BLaER1 treated with 17β-estradiol and CSF1 and Interleukin-3, amounts not matched to agents 10 nM and 100 nM (cell line): Measurements from ENCODE around the gene NCBP2L.
"Not testable (repeated sequence)": the region's sequence is repeated elsewhere in the genome, so short reads cannot be mapped to it uniquely, and the experiment has no call there.

Experiments used
- H3K27ac ChIP-seq, 11 experiments: shearing (Covaris generic); formaldehyde crosslinking; 2 replicates each; pipeline ENCODE4 v1.8.1; 2022
- H3K27me3 ChIP-seq, 11 experiments: shearing (Covaris generic); formaldehyde crosslinking; 2 replicates each; pipeline ENCODE4 v1.8.1; 2022
- H3K36me3 ChIP-seq, 11 experiments: shearing (Covaris generic); formaldehyde crosslinking; 2 replicates each; pipeline ENCODE4 v1.8.1; 2022
- H3K4me1 ChIP-seq, 10 experiments: shearing (Covaris generic); formaldehyde crosslinking; 2 replicates each; pipeline ENCODE4 v1.8.1; 2022
- H3K4me2 ChIP-seq, 11 experiments: shearing (Covaris generic); formaldehyde crosslinking; 2 replicates each; pipeline ENCODE4 v1.8.1; 2022
- H3K4me3 ChIP-seq, 10 experiments: shearing (Covaris generic); formaldehyde crosslinking; 2 replicates each; pipeline ENCODE4 v1.8.1; 2022
- H3K9ac ChIP-seq, 11 experiments: shearing (Covaris generic); formaldehyde crosslinking; 2 replicates each; pipeline ENCODE4 v1.8.1; 2022
- H3K9me3 ChIP-seq, 11 experiments: shearing (Covaris generic); formaldehyde crosslinking; replicated peaks in 1 of 11; 2 replicates each; pipeline ENCODE4 v1.8.1; 2022
- H4K20me1 ChIP-seq, 11 experiments: shearing (Covaris generic); formaldehyde crosslinking; 2 replicates each; pipeline ENCODE4 v1.8.1; 2022
- Cebpa-rat ChIP-seq, 11 experiments: shearing (Covaris generic); IDR thresholded peaks; 2 replicates each; pipeline ENCODE4 v1.8.1; 2022

Gene NCBP2L

DNA sequence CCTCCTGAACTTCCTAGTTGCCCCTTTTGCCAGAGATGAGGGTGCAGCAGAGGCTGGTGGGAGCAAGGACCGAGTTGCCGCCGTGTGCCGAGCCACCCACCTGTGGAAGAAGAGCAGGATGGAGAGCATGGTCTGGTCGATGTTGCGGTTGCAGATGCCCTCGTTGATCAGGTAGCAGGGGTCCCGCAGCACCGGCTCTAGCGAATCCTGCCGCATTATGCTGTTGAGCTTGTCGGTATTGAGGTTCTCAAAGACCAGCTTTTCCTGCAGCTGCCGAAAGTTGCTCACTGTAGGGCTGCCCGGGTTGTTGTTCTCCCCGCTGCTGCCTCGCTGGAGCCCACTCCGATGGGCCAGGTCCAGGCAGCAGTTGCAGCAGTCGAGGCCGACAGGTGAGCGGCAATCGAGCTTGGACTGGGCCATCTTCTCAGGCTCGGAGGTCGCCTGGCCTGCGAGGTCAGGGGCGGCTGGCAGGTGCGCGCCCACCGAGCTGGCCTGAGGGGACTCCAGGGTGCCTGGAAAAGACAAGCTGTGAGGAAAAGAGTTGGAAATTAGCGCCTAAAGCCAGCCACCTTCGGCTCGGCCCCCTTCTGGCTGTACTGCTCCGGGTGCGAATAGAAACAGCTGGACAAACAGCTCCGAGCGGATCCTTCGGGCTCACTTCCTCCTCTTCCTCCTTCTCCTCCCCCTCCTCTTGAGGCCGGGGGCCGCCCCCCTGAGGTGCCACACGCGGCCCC is 2.4 kb upstream of the NCBP2L start:
- Histone ChIP-seq H3K4me1 (peaks cover 0 to 14% (median 3%) of the 10 kb centered on the region in 10 experiments; a peak in 4 of 20 replicates), H3K9ac (peak overlapping the region in 10 of 11 experiments; percentile 28 to 68 (median 56); a peak in 16 of 22 replicates), H3K4me2 (peak overlapping the region; percentile 73 to 95 (median 89)), H3K4me3 (peak overlapping the region; percentile 50 to 71 (median 56)), H3K9me3 (no peaks in the 10 kb centered on the region), H3K36me3 (no peaks in the 10 kb centered on the region), H4K20me1 (peaks cover 0 to 11% (median 0%) of the 10 kb centered on the region in 11 experiments; a peak in 7 of 22 replicates), H3K27ac (peak overlapping the region in 1 of 11 experiments; percentile 26; a peak in 2 of 22 replicates), H3K27me3 (peaks cover 78 to 94% (median 87%) of the 10 kb centered on the region in 11 experiments)
- no peak for TF ChIP-seq Cebpa-rat (IDR thresholded peaks at IDR 0.05)

DNA sequence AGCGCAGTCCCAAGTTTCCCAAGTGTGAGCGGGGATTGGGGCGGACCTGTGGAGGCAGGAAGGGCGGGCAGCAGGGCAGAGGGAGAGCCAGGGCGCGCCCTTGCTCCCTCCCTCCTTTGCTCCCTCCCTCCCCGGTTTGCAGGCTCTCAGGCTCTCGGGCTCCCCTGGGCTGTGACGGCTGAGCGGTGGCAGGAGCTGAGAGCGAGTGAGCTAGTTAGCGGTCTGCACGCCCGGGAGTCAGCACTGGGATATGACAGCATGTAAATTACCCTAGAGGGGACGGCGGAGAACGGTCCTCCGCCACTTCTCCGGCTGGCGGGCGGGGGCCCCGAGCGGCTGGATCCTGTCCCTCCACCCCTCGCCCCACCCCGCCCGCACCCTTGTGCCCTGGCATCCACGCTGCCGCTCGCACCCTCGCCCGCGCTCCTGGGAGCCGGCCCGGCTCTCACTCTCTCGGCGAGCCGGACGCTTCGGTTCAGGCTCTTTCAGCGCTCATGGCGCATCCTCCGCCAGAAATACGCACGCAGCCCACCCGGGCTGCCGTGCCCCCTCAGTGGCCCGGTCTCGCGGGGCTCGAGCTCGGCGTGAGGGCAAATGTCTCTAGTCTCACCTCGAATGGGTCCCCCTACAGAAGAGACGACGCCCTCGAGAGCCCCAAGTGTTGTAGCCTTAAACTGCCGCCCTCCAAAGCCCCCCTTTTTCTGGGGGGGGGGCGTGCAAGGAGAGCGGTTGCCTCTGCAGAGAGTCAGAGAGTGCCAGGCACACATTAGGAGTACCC is 1.6 kb upstream of the NCBP2L start, which contains the start of gene TSC22D3:
TSC22D3 (minus strand) TSS at position 54 of the 778 bp plus-strand sequence. CDS start 368 bp downstream, outside the sequence.
- no peak for TF ChIP-seq Cebpa-rat (IDR thresholded peaks at IDR 0.05)
- H3K27me3 ChIP-seq, result peaks cover 70 to 91% (median 83%) of the 10 kb centered on the region in 11 experiments
- H3K4me3 ChIP-seq, result peak within 1 kb of the TSS; percentile 50 to 71 (median 56)
- peak within 1 kb of the TSS in 10 of 11 experiments; percentile 28 to 68 (median 57); a peak in 20 of 22 replicates for H3K9ac ChIP-seq
- H4K20me1 ChIP-seq, result peaks cover 0 to 11% (median 0%) of the 10 kb centered on the region in 11 experiments; a peak in 7 of 22 replicates
- peak within 1 kb of the TSS; percentile 73 to 95 (median 89) for H3K4me2 ChIP-seq
- H3K9me3 ChIP-seq, result no peaks in the 10 kb centered on the region
- peaks cover 0 to 14% (median 3%) of the 10 kb centered on the region in 10 experiments; a peak in 4 of 20 replicates for H3K4me1 ChIP-seq
- peak within 1 kb of the TSS in 1 of 11 experiments; percentile 26; a peak in 2 of 22 replicates for H3K27ac ChIP-seq
- H3K36me3 ChIP-seq, result no peaks in the 10 kb centered on the region

DNA sequence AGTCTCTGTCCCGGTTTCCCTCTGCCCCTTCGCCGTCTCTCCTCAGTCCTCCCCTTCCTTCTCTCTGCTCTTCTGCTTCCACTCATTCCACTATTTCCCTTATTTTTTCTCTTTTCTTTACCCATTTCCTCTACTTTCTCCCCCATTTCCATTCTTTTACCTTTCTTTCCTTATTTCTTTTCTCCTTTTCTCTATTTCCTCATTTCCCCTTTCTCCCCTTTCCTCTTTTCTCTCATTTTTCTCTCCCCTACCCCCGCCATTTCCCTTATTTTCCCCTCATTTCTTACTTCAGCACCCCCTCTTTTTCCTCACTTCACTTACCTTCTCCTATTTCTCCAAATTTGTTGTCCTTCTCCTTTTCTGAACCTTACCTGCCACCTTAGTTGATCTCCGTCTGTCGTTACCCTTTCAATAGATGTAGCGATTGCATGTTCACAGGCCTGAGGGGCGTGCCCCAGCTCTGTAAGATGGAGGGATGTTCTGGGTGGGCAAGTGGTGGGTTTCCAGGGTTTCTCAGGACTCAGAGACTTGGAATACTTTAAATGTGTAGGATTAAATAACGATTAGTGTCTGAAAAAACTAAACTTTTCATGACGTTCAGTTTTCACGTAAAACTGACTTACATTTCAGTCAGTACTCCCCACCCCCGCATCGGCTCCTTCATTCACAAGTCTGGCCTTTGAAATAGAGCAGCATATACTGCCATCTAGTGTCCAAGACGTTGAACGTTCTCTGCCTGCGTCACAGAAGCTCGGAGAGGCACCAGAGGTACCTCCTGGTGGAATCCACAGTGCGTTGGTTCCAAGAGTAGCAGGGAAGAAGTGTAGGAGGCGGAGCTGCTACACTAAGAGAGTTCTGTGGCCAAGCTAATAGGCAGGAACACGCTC is 641 bp upstream of the NCBP2L start:
- Histone ChIP-seq H3K9me3 (no peaks in the 10 kb centered on the region), H3K4me3 (peak overlapping the region; percentile 50 to 71 (median 56); a peak in 19 of 20 replicates), H3K36me3 (no peaks in the 10 kb centered on the region), H3K9ac (peak overlapping the region in 8 of 11 experiments; percentile 28 to 68 (median 56); a peak in 11 of 22 replicates), H4K20me1 (peaks cover 0 to 11% (median 0%) of the 10 kb centered on the region in 11 experiments; a peak in 7 of 22 replicates), H3K4me1 (peaks cover 0 to 14% (median 3%) of the 10 kb centered on the region in 10 experiments; a peak in 4 of 20 replicates), H3K4me2 (peak overlapping the region; percentile 73 to 95 (median 89)), H3K27ac (no peak overlapping the region), H3K27me3 (peaks cover 61 to 85% (median 76%) of the 10 kb centered on the region in 11 experiments)
- no peak for TF ChIP-seq Cebpa-rat (IDR thresholded peaks at IDR 0.05)

DNA sequence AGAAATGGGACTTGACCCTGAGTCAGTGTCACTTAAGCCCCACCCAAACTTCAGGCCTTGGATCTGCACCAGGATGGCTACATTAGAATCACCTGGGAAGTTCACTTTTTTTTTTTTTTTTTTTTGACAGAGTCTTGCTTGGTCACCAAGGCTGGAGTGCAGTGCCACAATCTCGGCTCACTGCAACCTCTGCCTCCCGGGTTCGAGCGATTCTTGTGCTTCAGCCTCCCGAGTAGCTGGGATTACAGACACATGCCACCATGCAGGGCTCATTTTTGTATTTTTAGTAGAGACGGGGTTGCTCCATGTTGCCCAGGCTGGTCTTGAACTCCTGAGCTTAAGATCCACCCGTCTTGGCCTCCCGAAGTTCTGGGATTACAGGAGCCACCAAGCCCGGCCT is 3.0 kb downstream of the NCBP2L start:
- Histone ChIP-seq H3K9me3 (no peaks in the 10 kb centered on the region), H3K27ac (no peak overlapping the region), H4K20me1 (peaks cover 0 to 10% (median 0%) of the 10 kb centered on the region in 11 experiments; a peak in 6 of 22 replicates), H3K27me3 (peaks cover 32 to 76% (median 58%) of the 10 kb centered on the region in 11 experiments), H3K4me1 (peaks cover 0 to 10% (median 2%) of the 10 kb centered on the region in 10 experiments; a peak in 3 of 20 replicates), H3K4me3 (no peak overlapping the region), H3K36me3 (no peaks in the 10 kb centered on the region), H3K9ac (no peak overlapping the region), H3K4me2 (no peak overlapping the region)
- no peak for TF ChIP-seq Cebpa-rat (IDR thresholded peaks at IDR 0.05)

DNA sequence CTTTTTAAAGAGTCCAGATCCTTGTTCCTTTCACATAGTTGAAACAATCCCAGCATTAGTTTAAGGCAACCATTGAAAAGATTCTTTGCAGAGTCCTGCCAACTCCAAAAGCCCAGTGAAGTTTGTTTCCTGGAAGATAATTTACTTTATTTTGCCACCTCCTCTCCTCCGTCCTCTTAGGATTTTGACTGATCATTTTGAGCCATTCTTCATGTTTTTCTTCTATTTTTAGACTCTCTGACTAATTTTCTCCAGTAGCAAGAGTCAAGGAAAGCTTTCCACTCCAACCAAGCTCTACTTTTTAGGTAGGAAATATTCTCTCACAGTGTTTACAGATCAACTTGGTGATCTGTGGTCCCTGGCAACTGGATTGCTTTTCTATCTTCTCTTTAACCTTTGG is 10.3 kb downstream of the NCBP2L start:
- Histone ChIP-seq H3K4me3 (no peak overlapping the region), H3K4me2 (no peak overlapping the region), H3K36me3 (no peaks in the 10 kb centered on the region), H3K9ac (no peak overlapping the region), H3K27me3 (peaks cover 79 to 100% (median 97%) of the 10 kb centered on the region in 11 experiments), H3K27ac (no peak overlapping the region), H3K4me1 (no peaks in the 10 kb centered on the region), H3K9me3 (0 out of 22 replicates have a peak, but pooled peaks cover 0 to 3% (median 0%) of the 10 kb centered on the region in 11 experiments), H4K20me1 (peaks cover 0 to 3% (median 0%) of the 10 kb centered on the region in 11 experiments; a peak in 1 of 22 replicates)
- no peak for TF ChIP-seq Cebpa-rat (IDR thresholded peaks at IDR 0.05)

DNA sequence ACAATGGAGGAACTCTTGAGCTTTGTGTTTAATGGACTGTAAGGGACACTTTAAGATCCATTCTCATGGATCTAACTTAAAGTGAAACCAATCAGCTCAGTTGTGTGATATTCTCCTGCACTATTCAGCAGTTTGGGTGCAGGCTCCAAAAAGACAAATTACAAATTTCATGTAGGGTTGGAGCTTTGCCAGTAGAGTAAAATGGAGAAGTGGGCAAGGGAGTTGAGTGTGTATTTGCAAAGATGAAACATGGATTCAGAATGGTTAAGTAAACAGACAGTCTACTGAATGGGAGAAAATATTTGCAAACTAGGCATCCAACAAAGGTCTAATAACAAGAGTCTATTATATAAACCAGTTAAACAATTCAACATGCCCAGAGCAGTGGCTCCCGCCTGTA is 26.9 kb downstream of the NCBP2L start:
- H3K9ac ChIP-seq, result no peak overlapping the region
- peaks cover 17 to 37% (median 26%) of the 10 kb centered on the region in 11 experiments for H3K9me3 ChIP-seq
- no peak overlapping the region for H3K4me3 ChIP-seq
- no peak overlapping the region for H3K27ac ChIP-seq
- H3K4me2 ChIP-seq, result no peak overlapping the region
- H3K36me3 ChIP-seq, result no peaks in the 10 kb centered on the region
- no peak for TF ChIP-seq Cebpa-rat (IDR thresholded peaks at IDR 0.05)
- no peaks in the 10 kb centered on the region for H4K20me1 ChIP-seq
- no peaks in the 10 kb centered on the region for H3K4me1 ChIP-seq
- H3K27me3 ChIP-seq, result peaks cover 23 to 77% (median 60%) of the 10 kb centered on the region in 11 experiments; a peak in 20 of 22 replicates

DNA sequence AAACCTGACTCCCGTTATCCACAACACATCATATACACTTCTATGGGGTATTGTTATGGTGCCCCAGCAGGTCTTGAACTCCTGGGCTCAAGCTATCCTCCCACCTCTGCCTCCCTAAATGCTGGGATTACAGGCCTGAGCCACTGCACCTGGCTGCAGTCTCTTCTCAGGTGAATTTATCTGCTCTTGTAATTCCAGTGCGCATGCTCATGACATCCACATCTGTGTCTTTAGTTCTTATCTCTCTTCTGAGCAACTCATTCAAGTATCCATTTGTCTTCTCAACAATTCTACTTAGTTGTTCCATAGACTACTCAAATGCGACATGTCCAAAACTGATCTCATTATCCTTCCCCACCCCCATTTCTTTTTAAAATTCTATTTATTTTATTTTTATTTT is 27.6 kb downstream of the NCBP2L start:
- Histone ChIP-seq H4K20me1 (no peaks in the 10 kb centered on the region), H3K9me3 (peaks cover 17 to 32% (median 26%) of the 10 kb centered on the region in 11 experiments), H3K9ac (no peak overlapping the region), H3K4me3 (no peak overlapping the region), H3K4me2 (no peak overlapping the region), H3K27me3 (peaks cover 16 to 72% (median 55%) of the 10 kb centered on the region in 11 experiments; a peak in 20 of 22 replicates), H3K27ac (no peak overlapping the region), H3K36me3 (no peaks in the 10 kb centered on the region), H3K4me1 (no peaks in the 10 kb centered on the region)
- no peak for TF ChIP-seq Cebpa-rat (IDR thresholded peaks at IDR 0.05)

DNA sequence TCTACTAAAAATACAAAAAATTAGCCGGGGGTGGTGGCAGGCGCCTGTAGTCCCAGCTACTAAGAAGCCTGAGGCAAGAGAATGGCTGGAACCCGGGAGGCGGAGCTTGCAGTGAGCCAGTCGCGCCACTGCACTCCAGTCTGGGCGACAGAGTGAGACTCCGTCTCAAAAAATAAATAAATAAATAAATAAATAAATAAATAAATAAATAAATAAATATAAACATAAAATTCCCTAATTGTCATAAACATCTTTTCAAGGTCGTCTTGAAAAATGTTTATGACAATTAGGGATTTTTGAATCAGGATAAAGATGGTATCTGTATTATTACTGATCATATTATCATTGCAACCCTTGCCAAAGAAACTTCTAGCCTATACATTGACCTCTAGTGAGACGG is 32.5 kb downstream of the NCBP2L start:
- H3K36me3 ChIP-seq, H3K9ac ChIP-seq, H3K4me2 ChIP-seq: not testable (repeated sequence)

More for the DNA sequence above, 32.5 kb downstream of the NCBP2L start:
- H3K27me3 ChIP-seq, result peaks cover 24 to 80% (median 67%) of the 10 kb centered on the region in 11 experiments; a peak in 21 of 22 replicates
- not testable (repeated sequence) for H4K20me1 ChIP-seq, H3K27ac ChIP-seq, H3K9me3 ChIP-seq, H3K4me3 ChIP-seq, H3K4me1 ChIP-seq
